ENCODE results near the gene KRT79.

- TF ChIP-seq POLR2A (IDR thresholded peaks at IDR 0.05) = no peak
- TF ChIP-seq CTCF (IDR thresholded peaks at IDR 0.05) = no peak
- TF ChIP-seq EP300 (IDR thresholded peaks at IDR 0.05) = no peak
- TF ChIP-seq POLR2AphosphoS5 (IDR thresholded peaks at IDR 0.05) = no peak
These were observed 12.1 kb downstream of the KRT79 start for GRCh38 chr12:52821826-52822660.

All from gastroesophageal sphincter (tissue), 3 donors.